Coronary artery (tissue), 2 donors: ENCODE measurements around the gene PKMYT1.

Experiments
- DNase-seq: peaks from one replicate; pipeline ENCODE4 v3.0.0-alpha.2; 2017; ENCODE audit warnings: low spot score
- H3K27ac ChIP-seq, 2 donors: fragments of 200-600 bp; sonication (generic); one replicate each; pipeline ENCODE4 v1.5.1; 2016 to 2019
- H3K4me3 ChIP-seq: fragments of 200-600 bp; sonication (generic); 2 replicates; pipeline ENCODE4 v1.5.1; 2016; ENCODE audit warnings: mild to moderate bottlenecking, moderate library complexity
- CTCF ChIP-seq: fragments of 200-600 bp; sonication (generic); IDR thresholded peaks from one replicate; pipeline ENCODE4 v1.5.1; 2019; ENCODE audit warnings: antibody characterized with exemption

PKMYT1 gene

GRCh38 chr16:2971985-2972784 lies 8.1 kb downstream of the PKMYT1 start:
- H3K27ac ChIP-seq: no peak overlapping the region
- no peak overlapping the region for H3K4me3 ChIP-seq
- DNase-seq: no peak
- no peak for TF ChIP-seq CTCF

- TF ChIP-seq CTCF: no peak
- H3K4me3 ChIP-seq: no peak overlapping the region
- DNase-seq: no peak
- no peak overlapping the region for H3K27ac ChIP-seq
These were observed 8.9 kb downstream of the PKMYT1 start for GRCh38 chr16:2971134-2971984.

GRCh38 chr16:2970563-2970962 lies 9.7 kb downstream of the PKMYT1 start:
- no peak for DNase-seq
- Histone ChIP-seq H3K4me3 (peak overlapping the region; percentile 74), H3K27ac (no peak overlapping the region)
- no peak for TF ChIP-seq CTCF

GRCh38 chr16:2969545-2970521 lies 10.4 kb downstream of the PKMYT1 start:
- DNase-seq: no peak
- Histone ChIP-seq H3K4me3 (peak overlapping the region; percentile 74), H3K27ac (peak overlapping the region in 1 of 2 donors; percentile 55)
- no peak for TF ChIP-seq CTCF

- DNase-seq: no peak
- H3K4me3 ChIP-seq: peak within 1 kb of the TSS; percentile 74
- H3K27ac ChIP-seq: peak within 1 kb of the TSS in 1 of 2 donors; percentile 55
- TF ChIP-seq CTCF: no peak
These were observed 11.3 kb downstream of the PKMYT1 start, which contains the start of gene PAQR4 for GRCh38 chr16:2968738-2969544. Gene PAQR4 (plus strand): TSS chr16:2969348. CDS start chr16:2969675, 327 bp downstream.

GRCh38 chr16:2968368-2968737 lies 11.9 kb downstream of the PKMYT1 start:
- DNase-seq: no peak
- H3K4me3 ChIP-seq: peak overlapping the region; percentile 74
- H3K27ac ChIP-seq: no peak overlapping the region
- TF ChIP-seq CTCF: no peak
